HepG2 (cell line): Measurements from ENCODE around the gene MBD3. TPM values are rescaled to one million over a fixed set of nuclear protein-coding genes. Genes with fewer than 3 reads are reported as not detected.

ENCODE experiments used
- HHEX ChIP-seq: IDR thresholded peaks from 2 replicates; pipeline ENCODE4 v1.6.1; 2016; ENCODE audit warnings: control low read depth
- KDM5B ChIP-seq: sonication (generic); formaldehyde crosslinking; IDR thresholded peaks from 2 replicates; pipeline ENCODE4 v1.4.0; 2020; ENCODE audit warnings: missing genetic modification reagents, mild to moderate bottlenecking, borderline replicate concordance
- MAF1 ChIP-seq: sonication (generic); formaldehyde crosslinking; IDR thresholded peaks from 2 replicates; pipeline ENCODE4 v1.5.0; 2020; ENCODE audit warnings: missing genetic modification reagents, borderline replicate concordance
- MAFG ChIP-seq: sonication (generic); formaldehyde crosslinking; IDR thresholded peaks from 2 replicates; pipeline ENCODE4 v1.5.1; 2020; ENCODE audit warnings: mild to moderate bottlenecking, missing genetic modification reagents
- MXD3 ChIP-seq: IDR thresholded peaks from 2 replicates; pipeline ENCODE4 v1.6.1; 2016; ENCODE audit warnings: mild to moderate bottlenecking, missing biosample characterization, missing genetic modification reagents
- PHF20 ChIP-seq: sonication (generic); formaldehyde crosslinking; IDR thresholded peaks from 2 replicates; pipeline ENCODE4 v1.5.0; 2020; ENCODE audit warnings: mild to moderate bottlenecking, missing genetic modification reagents
- POGZ ChIP-seq: sonication (generic); formaldehyde crosslinking; IDR thresholded peaks from 2 replicates; pipeline ENCODE4 v1.4.0; 2020; ENCODE audit warnings: mild to moderate bottlenecking, missing genetic modification reagents
- RARA ChIP-seq: IDR thresholded peaks from 2 replicates; pipeline ENCODE4 v1.6.1; 2016; ENCODE audit warnings: missing genetic modification reagents, missing compliant biosample characterization
- RNF2 ChIP-seq: fragments of 450-650 bp; conservative IDR thresholded peaks from 2 replicates; pipeline ENCODE4 v1.6.1; 2016; ENCODE audit warnings: low read depth
- ZBTB7A ChIP-seq: sonication (generic); formaldehyde crosslinking; IDR thresholded peaks from 2 replicates; pipeline ENCODE4 v1.8.0; 2022; ENCODE audit warnings: mild to moderate bottlenecking, missing genetic modification reagents
- ZIK1 ChIP-seq: sonication (generic); formaldehyde crosslinking; IDR thresholded peaks from 2 replicates; pipeline ENCODE4 v1.5.0; 2020; ENCODE audit warnings: mild to moderate bottlenecking, low read depth, missing genetic modification reagents, borderline replicate concordance
- ZNF234 ChIP-seq: sonication (generic); formaldehyde crosslinking; conservative IDR thresholded peaks from 2 replicates; pipeline ENCODE4 v1.5.1; 2020; ENCODE audit warnings: mild to moderate bottlenecking, missing genetic modification reagents
- ZNF274 ChIP-seq: sonication (generic); formaldehyde crosslinking; IDR thresholded peaks from 2 replicates; pipeline ENCODE4 v1.5.1; 2020; ENCODE audit warnings: mild to moderate bottlenecking, missing genetic modification reagents
- ZNF281 ChIP-seq: sonication (generic); formaldehyde crosslinking; IDR thresholded peaks from 2 replicates; pipeline ENCODE4 v1.4.0; 2020; ENCODE audit warnings: missing genetic modification reagents, borderline replicate concordance
- ZNF558 ChIP-seq: sonication (generic); formaldehyde crosslinking; IDR thresholded peaks from 2 replicates; pipeline ENCODE4 v1.9.0; 2022; ENCODE audit warnings: mild to moderate bottlenecking, missing genetic modification reagents, borderline replicate concordance
- polyA plus RNA-seq, 8 experiments: library from polyadenylated mRNA; depleted of rRNA in 3 of 8; stranded (reverse) in 7 of 8; unstranded in 1 of 8; fragments of >200 nt; fragmentation: Illumina TruSeq in 4 of 8; extraction: Trizol in 4 of 8; gene quantifications; 2 replicates each; pipeline versions ENCODE4 v1.2.1 to v1.2.3, GENCODE V29; 2011 to 2016; ENCODE audit warnings: low read depth in 4 of 8, missing spikeins in 1 of 8, mixed read lengths in 1 of 8; ENCODE audit not compliant: insufficient read depth in 1 of 8
- total RNA-seq, 5 experiments: library from RNA; depleted of rRNA; stranded (reverse); fragments of >200 nt; fragmentation: Illumina TruSeq; extraction: Trizol; gene quantifications; 2 replicates each; pipeline ENCODE4 v1.2.3, GENCODE V29; 2016; ENCODE audit warnings: low read depth in 1 of 5
- TF ChIP-seq, protein P1 (sequence below): IDR thresholded peaks from 2 replicates; pipeline ENCODE4 v1.4.0; 2020; ENCODE audit warnings: mild to moderate bottlenecking, missing genetic modification reagents
- TF ChIP-seq, protein P2 (sequence below): sonication (generic); formaldehyde crosslinking; IDR thresholded peaks from 2 replicates; pipeline ENCODE4 v1.4.0; 2020; ENCODE audit warnings: missing genetic modification reagents, borderline replicate concordance
- TF ChIP-seq, protein P3 (sequence below): sonication (generic); formaldehyde crosslinking; IDR thresholded peaks from 2 replicates; pipeline ENCODE4 v1.8.1; 2023; ENCODE audit warnings: mild to moderate bottlenecking, inconsistent platforms, moderate library complexity, missing genetic modification reagents, borderline replicate concordance
- TF ChIP-seq, protein P4 (sequence below): sonication (generic); formaldehyde crosslinking; IDR thresholded peaks from 2 replicates; pipeline ENCODE4 v1.8.1; 2022; ENCODE audit warnings: mild to moderate bottlenecking, missing genetic modification reagents

The MBD3 gene
- total and polyA plus RNA-seq, 2 of the 13 experiments (the other 11 are each of a cell fraction or from before 2014, with no cell fraction given) = 21.2 to 76.9 TPM

DNA sequence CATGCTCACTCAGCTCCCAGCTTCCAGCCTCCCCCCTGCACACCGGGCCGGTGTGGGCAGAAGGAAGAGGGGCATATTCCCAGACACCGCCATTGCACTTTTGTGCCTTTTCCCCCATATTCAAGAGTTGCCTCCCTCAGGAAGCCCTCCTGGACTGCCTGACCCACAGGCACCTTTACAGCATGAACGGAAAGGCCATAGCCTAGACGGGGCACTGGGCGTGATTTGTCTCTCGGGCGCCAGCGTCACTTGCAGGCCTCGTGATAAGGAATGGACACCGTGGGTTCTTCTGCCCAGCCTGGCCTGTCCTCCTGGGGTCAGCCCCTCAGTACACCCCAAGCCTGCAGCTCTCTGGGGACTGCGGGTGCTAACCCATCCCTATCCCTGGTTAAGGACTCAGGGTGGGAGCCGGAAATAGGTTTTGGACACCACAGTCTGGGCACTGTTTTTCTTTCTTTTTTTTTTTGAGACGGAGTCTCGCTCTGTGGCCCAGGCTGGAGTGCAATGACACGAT lies 13.5 kb upstream of the MBD3 start (continued):
- TF ChIP-seq ZIK1 (CRISPR knock-in tag) = no peak
- TF ChIP-seq, protein P1, sequence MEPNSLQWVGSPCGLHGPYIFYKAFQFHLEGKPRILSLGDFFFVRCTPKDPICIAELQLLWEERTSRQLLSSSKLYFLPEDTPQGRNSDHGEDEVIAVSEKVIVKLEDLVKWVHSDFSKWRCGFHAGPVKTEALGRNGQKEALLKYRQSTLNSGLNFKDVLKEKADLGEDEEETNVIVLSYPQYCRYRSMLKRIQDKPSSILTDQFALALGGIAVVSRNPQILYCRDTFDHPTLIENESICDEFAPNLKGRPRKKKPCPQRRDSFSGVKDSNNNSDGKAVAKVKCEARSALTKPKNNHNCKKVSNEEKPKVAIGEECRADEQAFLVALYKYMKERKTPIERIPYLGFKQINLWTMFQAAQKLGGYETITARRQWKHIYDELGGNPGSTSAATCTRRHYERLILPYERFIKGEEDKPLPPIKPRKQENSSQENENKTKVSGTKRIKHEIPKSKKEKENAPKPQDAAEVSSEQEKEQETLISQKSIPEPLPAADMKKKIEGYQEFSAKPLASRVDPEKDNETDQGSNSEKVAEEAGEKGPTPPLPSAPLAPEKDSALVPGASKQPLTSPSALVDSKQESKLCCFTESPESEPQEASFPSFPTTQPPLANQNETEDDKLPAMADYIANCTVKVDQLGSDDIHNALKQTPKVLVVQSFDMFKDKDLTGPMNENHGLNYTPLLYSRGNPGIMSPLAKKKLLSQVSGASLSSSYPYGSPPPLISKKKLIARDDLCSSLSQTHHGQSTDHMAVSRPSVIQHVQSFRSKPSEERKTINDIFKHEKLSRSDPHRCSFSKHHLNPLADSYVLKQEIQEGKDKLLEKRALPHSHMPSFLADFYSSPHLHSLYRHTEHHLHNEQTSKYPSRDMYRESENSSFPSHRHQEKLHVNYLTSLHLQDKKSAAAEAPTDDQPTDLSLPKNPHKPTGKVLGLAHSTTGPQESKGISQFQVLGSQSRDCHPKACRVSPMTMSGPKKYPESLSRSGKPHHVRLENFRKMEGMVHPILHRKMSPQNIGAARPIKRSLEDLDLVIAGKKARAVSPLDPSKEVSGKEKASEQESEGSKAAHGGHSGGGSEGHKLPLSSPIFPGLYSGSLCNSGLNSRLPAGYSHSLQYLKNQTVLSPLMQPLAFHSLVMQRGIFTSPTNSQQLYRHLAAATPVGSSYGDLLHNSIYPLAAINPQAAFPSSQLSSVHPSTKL (CRISPR knock-in tag) = no peak
- peak; percentile 10; the same call in 1 of the 2 replicates for TF ChIP-seq ZNF281 (CRISPR knock-in tag)
- TF ChIP-seq MAF1 = 0 out of 2 replicates have a peak, but pooled peaks have one; percentile 23
- no peak for TF ChIP-seq ZNF274
- TF ChIP-seq MXD3 (CRISPR knock-in tag) = no peak
- TF ChIP-seq, protein P2, sequence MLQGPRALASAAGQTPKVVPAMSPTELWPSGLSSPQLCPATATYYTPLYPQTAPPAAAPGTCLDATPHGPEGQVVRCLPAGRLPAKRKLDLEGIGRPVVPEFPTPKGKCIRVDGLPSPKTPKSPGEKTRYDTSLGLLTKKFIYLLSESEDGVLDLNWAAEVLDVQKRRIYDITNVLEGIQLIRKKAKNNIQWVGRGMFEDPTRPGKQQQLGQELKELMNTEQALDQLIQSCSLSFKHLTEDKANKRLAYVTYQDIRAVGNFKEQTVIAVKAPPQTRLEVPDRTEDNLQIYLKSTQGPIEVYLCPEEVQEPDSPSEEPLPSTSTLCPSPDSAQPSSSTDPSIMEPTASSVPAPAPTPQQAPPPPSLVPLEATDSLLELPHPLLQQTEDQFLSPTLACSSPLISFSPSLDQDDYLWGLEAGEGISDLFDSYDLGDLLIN (CRISPR knock-in tag) = no peak
- TF ChIP-seq, protein P3, sequence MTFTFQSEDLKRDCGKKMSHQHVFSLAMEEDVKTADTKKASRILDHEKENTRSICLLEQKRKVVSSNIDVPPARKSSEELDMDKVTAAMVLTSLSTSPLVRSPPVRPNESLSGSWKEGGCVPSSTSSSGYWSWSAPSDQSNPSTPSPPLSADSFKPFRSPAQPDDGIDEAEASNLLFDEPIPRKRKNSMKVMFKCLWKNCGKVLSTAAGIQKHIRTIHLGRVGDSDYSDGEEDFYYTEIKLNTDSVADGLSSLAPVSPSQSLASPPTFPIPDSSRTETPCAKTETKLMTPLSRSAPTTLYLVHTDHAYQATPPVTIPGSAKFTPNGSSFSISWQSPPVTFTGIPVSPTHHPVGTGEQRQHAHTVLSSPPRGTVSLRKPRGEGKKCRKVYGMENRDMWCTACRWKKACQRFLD (CRISPR knock-in tag) = no peak
- TF ChIP-seq ZNF234 (CRISPR knock-in tag) = no peak
- TF ChIP-seq RARA (CRISPR knock-in tag) = no peak
- TF ChIP-seq HHEX (CRISPR knock-in tag) = no peak
- TF ChIP-seq RNF2 = 0 out of 2 replicates have a peak, but pooled peaks have one; percentile 13
- 0 out of 2 replicates have a peak, but pooled peaks have one; percentile 39 for TF ChIP-seq ZNF558
- TF ChIP-seq, protein P4, sequence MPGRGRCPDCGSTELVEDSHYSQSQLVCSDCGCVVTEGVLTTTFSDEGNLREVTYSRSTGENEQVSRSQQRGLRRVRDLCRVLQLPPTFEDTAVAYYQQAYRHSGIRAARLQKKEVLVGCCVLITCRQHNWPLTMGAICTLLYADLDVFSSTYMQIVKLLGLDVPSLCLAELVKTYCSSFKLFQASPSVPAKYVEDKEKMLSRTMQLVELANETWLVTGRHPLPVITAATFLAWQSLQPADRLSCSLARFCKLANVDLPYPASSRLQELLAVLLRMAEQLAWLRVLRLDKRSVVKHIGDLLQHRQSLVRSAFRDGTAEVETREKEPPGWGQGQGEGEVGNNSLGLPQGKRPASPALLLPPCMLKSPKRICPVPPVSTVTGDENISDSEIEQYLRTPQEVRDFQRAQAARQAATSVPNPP = no peak
- no peak for TF ChIP-seq KDM5B
- no peak; the same call in 1 of the 2 replicates for TF ChIP-seq POGZ (CRISPR knock-in tag)
- TF ChIP-seq ZBTB7A = no peak
- 0 out of 2 replicates have a peak, but pooled peaks have one; percentile 1 for TF ChIP-seq PHF20 (CRISPR knock-in tag)
- no peak for TF ChIP-seq MAFG (CRISPR knock-in tag)
